HG03108 (cell line): ENCODE results near the gene RIN3.
A peak's percentile ranks its signal among the peaks of the same experiment; 100 is the strongest.
"Not testable (repeated sequence)": the region's sequence is repeated elsewhere in the genome, so short reads cannot be mapped to it uniquely, and the experiment has no call there.

Experiments
- ATAC-seq: cut with Tn5 transposase; IDR thresholded peaks from one replicate; pipeline ENCODE4 v1.9.1; 2021; ENCODE audit warnings: moderate library complexity; ENCODE audit not compliant: unreplicated experiment

RIN3 gene

DNA sequence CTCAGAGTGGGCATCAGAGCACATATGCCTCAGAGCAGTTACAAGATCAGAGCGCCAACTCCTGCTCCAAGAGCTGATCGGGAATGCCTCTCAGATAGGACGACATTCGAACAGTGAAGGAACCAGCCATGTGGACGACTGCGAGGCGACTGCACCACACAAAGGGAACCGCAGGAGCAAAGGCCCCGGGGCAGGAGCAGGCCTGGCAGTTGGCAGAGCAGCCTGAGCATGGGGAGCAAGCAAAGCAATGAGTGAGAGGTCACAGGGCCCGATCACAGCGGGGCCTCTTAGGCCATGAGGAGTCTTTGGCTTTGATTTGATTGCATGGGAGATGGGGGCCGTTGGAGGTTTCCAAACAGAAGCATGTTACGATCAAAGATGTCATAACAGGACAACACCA, 144.6 kb downstream of the RIN3 start:
- ATAC-seq: no peak

DNA sequence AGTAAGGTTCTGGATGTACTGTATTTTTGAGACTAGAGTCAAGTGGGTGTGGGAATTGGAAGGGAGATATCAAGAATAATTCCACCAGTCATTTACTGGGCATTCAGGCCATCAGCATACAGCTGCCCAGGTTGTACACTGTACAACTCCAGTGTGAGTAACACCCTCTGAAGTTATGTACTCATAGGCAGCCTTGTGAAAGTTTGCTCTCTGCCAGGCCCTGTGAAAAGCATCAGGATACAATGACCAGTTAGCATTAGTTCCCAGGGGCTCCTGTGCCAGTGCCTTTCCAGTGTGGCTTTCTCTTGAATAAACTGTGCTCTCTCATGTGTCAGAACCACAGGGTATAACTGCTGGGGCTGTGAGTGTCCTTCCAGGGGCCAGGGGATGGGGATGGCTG, 145.1 kb downstream of the RIN3 start:
- no peak for ATAC-seq

DNA sequence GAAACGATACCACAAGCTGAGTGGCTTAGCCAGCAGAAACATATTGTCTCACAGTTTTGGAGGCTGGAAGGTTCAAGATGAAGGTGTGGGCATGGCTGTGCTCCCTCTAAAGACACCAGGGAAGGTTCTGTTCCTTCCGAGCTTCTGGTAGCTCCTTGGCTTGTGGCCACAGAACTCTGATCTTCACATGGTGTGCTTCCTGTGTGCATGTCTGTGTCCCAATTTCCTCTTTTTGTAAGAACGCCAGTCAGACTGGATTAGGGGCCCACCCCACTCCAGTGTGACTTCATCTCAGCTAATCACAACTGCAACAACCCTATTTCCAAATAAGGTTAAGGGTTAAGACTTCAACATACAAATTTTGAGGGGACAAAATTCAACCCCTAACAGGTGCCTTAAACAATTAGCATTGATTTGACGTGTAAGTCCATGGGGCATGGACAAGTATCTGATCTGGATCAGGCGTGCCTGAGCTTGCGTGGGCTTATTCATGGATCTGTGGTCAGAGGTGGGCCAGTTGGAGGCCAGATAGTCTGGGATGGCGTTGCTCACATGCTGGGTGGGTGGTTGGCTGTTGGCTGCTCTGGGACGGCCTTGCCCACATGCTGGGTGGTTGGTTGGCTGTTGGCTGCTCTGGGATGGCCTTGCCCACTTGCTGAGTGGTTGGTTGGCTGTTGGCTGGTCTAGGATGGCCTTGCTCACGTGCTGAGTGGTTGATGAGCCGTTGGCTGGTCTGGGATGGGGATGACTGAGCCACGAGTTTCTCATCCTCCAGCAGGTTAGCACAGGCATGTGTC, 146.4 kb downstream of the RIN3 start:
- no peak for ATAC-seq

DNA sequence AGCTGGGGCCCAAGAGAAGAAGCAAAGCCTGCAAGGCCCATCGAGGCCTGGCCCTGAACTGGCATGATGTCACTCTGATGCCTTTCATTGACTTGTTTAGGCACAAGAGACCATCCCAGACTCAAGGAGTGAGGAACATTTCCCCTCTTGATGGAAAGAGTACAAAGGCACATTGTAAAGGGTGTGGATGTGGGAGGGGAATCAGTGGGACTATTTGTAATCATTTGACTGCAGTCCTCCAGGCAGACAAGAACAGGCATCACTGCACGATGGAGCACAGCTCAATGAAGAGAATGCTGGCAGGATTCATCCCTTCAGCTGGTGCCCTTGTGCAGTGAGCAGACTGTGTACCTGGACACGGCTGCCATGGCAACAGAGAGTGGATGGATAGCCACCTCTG, 147.0 kb downstream of the RIN3 start:
- ATAC-seq: no peak

DNA sequence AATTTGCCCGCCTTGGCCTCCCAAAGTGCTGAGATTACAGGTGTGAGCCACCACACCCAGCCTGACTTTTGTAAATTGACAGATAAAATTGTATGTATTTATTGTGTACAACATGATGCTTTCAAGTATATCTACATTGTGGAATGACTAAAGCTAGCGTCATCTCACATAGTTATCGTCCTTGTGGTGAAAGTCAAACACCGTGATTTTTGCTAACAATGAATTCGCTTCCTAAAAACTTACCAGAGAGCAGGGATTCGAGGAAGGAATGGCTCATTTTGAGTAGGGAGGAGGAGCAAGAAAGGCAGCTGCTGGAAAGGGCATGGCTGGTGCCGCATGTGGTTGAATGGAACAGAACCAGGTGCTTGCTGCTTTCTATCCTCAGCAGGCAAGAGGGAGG, 149.5 kb downstream of the RIN3 start:
- no peak for ATAC-seq

DNA sequence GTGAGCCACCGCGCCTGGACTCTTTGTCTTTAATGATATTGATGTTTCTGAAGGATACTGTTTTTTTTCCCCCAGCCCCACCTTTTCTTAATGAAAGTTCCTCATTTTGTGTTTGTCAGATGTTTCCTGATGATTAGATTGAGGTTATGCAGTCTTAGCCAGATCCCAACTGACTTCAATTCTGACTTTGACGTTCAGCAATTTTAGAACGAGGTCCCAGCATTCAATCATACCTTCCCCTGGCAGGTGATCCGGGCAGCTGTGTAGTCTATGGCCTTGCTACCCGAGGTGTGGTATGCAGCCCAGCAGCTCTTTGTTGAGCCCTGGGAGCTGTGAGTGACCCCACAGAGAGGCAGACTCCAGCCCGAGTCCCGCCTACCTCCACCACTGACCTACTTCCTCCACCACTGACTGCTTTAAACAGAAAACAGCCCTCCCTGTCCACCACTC, 152.1 kb downstream of the RIN3 start:
- no peak for ATAC-seq

DNA sequence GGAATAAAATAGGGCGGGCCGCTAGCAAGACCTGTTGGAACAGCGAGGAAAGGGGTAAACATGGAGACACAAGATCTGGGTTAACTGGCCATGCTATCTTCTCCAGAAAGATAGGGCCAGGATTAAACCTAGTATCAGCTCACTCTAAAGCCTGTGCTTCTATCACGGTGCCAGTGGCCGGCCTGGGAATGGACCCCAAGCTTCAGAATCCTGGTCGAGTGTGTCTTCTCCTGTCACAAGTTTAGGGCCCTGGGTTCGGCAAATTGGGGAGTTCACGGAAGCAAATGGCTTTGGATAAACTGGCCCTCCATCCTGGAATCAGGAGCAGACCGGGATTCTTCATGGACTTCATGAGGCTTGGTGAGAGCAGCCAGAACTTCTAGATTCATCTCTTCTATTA, 152.7 kb downstream of the RIN3 start:
- no peak for ATAC-seq

DNA sequence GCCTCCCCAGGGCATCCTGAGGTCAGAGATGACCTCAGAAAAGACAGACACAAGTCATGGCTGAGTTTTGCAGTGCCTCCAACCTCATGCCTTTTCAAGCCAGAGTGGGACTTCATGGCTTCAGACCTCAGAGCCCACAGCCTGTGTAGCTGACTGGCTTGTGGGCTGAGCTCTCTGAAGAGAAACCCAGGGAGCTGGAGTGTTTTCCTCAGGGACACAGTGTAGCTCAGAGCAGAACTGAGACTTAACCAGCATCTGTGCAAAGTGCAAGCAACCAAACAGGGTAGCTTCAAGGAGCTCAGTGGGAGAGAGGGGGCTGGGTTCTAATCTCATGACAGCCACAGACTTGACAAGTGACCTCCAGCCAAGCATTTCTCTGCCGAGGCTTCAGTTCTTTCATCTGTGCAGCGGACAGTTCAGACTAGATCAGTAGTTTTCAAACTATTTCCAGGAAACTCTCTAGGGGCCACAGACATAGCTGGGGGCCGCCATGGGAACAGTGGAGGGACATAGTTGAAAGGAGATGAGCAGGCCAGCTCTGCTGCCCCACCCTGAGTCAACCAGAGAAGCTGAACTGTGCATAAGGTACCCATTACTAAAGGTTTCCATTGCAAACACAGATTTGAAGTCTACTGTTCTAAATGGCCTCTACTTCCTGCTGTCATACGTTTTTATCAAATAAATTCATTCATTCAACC, 154.8 kb downstream of the RIN3 start:
- peak; percentile 51 for ATAC-seq

DNA sequence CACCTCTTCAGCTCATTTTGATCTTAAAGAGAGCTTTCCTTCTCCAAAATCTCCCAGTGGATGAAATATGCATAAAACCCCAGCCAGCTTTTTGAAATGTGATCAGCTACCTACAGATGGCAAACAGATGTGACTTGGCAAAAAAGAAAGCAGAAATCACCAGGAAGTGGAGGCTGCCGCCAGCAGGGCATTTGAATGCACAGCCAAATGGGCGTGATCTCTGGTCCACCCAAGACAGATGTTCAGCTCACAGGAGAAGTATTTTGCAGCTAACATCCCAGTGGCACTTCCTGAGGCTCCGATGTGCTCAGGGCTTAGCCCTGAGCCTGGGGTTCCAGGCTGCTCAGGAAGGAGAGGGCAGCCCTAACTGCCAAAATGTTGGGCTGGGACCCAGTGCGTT, 156.6 kb downstream of the RIN3 start:
- ATAC-seq: no peak

DNA sequence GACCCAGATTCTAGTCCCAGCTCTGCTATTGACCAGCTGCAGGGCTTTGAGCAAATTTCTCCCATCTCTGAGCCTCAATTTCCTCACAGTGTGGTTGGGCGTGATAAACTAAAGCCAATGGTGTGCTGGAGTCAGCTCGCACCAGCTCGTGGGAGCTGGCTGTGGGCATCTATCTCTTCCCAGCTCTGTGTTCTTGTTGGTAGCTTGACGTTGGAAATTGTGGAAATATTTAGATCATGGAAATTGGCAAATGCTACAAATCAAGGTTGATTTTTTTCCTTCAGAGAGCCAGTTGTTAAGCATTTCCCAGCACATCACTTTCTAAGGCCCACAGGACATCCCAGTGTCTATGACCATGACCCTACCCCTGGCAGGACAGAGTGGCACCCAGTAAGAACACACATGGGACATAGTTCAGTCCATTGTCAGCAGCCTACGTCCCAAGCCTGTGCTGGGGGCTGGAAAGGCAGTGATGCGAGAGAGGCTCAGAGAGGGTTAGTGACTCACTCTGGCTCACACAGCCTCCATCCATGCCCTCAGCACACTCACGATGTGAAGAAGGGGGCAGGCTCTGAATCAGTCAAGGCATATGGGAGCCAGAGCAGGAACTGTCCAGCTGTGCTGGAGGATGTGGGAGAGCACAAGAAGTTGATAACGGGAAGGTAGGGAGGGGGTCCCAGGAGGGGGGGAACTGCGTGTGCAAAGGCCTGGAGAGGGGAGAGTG, 157.2 kb downstream of the RIN3 start:
- no peak for ATAC-seq

DNA sequence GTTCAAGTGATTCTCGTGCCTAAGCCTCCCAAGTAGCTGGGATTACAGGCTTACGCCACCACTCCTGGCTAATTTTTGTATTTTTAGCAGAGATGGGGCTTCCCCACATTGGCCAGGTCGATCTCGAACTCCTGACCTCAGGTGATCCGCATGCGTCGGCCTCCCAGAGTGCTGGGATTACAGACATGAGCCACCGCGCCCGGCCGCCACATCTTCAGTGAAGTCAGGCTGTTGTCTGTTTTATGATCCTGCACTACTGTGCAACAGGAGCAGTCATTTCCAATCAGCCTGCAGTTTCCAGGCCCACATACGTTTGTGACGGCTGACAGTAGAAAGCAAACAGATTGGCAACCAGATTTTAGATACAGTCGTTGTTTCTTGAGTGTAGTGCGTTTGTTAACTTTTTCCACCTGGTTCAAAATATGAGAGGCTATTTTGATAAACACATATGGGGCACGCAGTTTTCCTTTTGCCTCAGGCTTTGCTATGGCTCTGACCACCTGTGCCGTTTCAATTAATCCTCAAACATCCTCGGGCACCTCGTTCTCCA, 160.1 kb downstream of the RIN3 start:
- no peak for ATAC-seq

DNA sequence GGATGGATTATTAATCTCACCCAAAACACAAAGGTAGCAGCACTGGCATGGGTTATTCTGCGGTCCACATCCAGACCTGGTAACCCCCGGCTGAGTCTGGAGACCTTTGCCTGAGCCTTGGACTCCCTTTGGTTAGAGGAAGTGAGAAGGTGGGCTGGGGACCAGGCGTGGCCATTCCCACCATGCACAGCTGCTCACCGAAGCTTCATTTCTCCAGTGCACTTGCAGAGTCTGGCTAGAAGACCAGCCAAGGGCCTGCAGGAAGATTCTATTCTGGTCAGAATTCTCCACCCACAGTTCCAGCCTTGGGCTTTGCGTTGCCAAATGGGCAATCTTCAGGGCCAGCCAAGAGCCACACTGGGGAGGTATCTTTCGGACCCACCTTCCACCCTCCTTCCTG, 161.8 kb downstream of the RIN3 start:
- ATAC-seq: no peak

DNA sequence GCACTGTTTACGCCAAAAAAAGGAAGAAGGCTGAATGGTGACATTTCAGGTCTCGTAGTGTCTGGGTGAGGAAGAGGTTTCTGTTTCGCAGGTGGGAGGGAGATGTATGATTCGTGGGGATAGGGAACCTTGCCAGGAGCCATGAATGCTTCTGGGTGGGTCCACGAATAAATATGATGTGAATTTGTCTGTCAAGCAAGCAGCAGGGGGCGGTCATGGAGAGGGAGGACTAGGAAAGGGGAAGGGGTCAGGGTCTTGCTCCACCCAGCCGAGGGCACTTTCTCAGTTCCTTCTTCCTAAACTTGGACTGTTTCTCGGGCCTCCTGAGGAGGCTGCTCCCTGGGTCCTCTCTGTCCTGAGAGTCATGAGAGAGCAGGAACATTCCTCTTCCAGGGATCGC, 162.4 kb downstream of the RIN3 start:
- ATAC-seq: no peak

DNA sequence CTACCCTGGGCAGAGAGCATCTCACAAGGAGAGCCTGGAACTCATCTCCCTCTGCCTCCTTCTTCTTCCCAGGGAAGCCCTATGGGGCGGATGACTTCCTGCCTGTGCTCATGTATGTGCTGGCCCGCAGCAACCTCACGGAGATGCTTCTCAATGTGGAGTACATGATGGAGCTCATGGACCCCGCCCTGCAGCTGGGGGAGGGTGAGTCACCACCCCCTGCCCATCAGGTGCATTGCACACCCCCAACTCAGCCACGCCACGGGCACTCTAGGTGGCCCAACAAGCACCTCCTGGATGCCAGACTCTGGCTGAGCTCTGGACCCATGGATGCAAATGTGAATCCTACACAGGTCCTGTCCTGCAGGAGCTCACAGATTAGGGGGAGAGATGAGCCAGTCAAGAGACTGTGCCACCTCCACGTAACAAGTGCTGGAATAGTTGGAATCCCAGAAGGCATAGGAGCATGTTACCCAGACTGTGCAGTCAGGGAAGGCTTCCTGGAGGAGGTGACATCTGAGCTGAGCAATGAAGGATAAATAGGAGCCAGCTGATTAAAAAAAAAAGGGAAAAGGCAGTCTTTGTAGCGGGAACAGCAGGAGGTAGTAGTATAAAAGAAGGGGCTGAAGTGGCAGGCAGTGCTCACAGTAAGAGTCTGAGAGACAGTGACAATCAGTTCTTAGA, 163.0 kb downstream of the RIN3 start:
- ATAC-seq: no peak

DNA sequence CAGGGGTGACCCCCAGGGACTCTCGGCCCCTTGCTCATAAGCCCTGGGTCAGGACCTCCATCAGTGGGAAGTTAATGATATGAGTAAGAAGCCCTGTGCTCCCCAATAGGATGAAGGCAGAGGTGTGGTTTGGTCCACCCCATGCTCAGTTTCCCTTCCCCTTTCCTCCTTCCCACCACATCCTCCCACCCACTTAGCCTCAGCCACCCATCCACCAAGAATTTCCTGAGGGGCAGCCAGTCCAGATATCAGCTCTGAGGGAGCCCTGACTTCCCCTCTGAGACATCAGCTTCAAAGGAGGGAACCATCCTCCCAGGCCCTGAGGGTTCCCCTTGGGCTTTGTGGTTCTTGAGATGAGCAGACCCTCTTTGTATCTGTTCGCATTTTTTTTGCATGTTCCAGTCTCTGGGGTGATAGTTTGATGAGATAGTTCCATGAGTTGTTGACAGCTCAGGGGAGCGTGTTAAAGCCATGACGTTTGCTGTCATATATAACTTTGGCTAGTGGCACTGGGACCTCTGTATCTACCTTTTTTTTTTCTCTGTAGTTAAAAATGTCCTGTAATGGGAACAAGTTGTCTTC, 163.6 kb downstream of the RIN3 start:
- ATAC-seq: peak; percentile 71

DNA sequence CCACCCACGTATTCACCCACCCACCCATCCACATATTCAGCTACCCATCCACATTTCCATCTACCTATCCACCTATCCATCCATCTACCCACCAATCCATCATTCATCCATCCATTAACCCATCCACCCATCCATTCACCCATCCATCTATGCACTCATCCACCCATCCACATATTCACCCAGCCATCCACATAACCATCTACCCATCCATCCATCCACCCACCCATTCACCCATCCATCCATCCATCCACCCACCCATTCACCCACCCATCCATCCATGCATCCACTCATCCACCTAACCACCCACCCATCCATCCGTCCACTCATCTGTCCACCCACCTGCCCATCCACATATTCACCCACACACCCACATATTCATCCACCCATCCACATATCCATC, 164.4 kb downstream of the RIN3 start:
- no peak for ATAC-seq

DNA sequence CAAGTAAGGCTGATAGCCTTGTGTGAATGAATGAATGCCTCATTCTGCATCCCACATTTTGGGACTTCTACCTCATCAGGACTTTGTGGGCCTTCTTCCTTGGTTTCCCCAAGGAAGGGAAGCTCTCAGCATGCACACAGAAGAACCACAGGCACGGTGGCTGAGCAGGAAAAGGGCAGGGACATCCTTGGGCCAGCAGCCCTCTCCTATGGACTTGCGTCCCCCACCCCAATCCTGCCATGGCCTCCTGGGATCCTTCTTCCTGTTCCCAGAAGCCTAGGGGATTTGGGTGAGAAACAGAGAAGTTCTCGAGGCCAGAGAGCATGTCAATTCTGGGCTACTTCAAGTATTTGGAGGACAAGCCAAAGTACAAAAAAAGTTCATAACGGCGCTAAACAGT, 165.2 kb downstream of the RIN3 start:
- no peak for ATAC-seq

DNA sequence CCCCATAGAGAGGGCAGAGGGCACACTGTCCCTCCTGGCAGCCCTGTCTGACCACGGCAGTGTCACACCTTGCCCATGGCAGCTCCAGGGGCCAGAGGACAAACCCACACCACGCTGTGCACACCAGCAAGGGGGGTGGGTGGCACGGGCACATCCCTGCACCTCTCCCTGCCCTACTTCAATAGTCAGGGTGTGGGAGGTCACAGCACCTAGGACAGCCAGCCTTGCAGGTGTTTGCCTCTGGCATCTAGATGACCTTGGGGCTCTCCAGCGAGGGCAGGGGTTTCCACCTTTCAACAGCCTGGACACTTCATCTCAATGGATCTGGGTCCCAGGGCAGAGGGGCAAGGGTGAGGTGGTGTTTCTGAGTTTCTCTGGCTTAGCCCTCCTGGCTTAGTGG, 165.7 kb downstream of the RIN3 start:
- no peak for ATAC-seq

DNA sequence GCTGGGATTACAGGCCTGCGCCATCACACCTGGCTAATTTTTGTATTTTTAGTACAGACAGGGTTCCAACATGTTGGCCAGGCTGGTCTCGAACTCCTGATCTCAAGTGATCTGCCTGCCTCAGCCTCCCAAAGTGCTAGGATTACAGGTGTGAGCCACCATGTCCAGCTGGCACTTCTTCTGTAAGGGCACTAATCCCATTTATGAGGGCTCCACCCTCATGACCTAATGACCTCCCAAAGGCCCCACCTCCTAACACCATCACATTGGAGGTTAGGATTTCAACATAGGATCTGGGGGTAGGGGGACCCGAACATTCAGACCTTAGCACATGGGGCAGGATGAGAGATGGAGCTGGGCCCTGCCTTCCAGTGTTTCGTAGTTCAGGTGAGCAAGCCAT, 166.7 kb downstream of the RIN3 start:
- ATAC-seq: not testable (repeated sequence)

DNA sequence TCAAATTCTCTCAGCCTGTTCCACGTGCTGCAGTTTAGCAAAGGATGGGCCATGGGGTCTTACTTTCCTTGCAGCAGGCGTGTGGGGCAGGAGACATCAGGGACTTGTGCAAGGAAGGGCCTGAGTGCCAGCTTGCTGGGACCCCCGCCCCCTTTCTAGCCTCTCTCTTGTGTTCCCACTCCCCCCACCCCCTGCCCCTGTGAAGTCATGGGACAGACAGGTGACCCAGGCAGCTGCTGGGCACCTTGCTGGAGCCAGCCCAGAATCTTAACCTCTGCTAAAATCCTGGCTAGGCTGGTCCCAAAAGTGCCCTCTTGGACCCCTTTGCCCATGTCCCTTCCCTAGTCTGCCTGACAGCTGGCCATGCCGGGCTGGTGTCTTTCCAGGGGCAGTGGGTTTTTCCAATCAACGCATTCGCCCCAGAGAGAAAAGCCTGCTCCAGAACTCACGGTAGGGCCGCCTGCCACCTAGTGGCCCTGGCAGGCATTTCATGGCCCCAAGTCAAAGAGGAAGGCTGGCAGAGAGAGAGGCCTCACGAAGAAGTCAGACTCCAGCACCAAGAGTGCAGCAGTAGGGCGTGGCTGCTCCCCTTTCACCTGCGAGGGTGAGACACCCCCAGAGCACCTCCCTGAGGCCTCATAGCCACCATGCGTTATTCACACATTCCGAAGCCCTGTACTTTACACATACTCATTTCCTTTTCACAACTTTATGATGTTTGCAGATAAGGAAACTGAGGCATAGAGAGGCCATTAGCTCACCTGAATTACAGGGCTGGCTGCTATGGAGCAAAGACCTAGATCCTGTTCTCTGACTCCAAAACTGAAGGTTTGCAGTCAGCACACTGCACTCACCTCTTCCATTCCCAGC, 167.4 kb downstream of the RIN3 start:
- ATAC-seq: no peak
